Neuronal stem cell (in vitro differentiated cells): Measurements from ENCODE around the gene ZNF219.
A peak's percentile ranks its signal among the peaks of the same experiment; 100 is the strongest.

Experiments used
- DNase-seq: peaks from one replicate; pipeline ENCODE4 v3.0.0-alpha.2; 2013; ENCODE audit warnings: low spot score
- H2AFZ ChIP-seq: one replicate; pipeline ENCODE4 v1.6.1; 2013; ENCODE audit warnings: mild to moderate bottlenecking, low read length, inconsistent platforms
- H2AK5ac ChIP-seq: 2 replicates; pipeline ENCODE4 v1.6.1; 2013; ENCODE audit warnings: low read depth, mild to moderate bottlenecking, inconsistent platforms, low read length, moderate library complexity, mixed read lengths
- H2BK120ac ChIP-seq: 2 replicates; pipeline ENCODE4 v1.6.1; 2013; ENCODE audit warnings: low read depth, mild to moderate bottlenecking, inconsistent platforms, low read length, moderate library complexity, mixed read lengths
- H2BK12ac ChIP-seq: one replicate; pipeline ENCODE4 v1.6.1; 2013; ENCODE audit warnings: low read length, inconsistent platforms
- H2BK15ac ChIP-seq: 2 replicates; pipeline ENCODE4 v1.6.1; 2013; ENCODE audit warnings: mild to moderate bottlenecking, low read length, inconsistent platforms, mixed read lengths
- H2BK5ac ChIP-seq: one replicate; pipeline ENCODE4 v1.6.1; 2013; ENCODE audit warnings: inconsistent platforms, mild to moderate bottlenecking, low read length, moderate library complexity
- H3K14ac ChIP-seq: one replicate; pipeline ENCODE4 v1.6.1; 2013; ENCODE audit warnings: low read length, inconsistent platforms
- H3K18ac ChIP-seq: 2 replicates; pipeline ENCODE4 v1.6.1; 2013; ENCODE audit warnings: low read length, inconsistent platforms
- H3K23ac ChIP-seq: 2 replicates; pipeline ENCODE4 v1.6.1; 2013; ENCODE audit warnings: low read depth, mild to moderate bottlenecking, mixed read lengths, low read length, inconsistent platforms; ENCODE audit not compliant: poor library complexity
- H3K27ac ChIP-seq: replicated peaks from 3 replicates; pipeline ENCODE4 v1.5.1; 2013; ENCODE audit warnings: low read length, inconsistent platforms
- H3K27me3 ChIP-seq, 3 experiments: 2 replicates each; pipeline ENCODE4 v1.6.1; 2013; ENCODE audit warnings: low read length in 3 of 3, mild to moderate bottlenecking in 2 of 3, inconsistent platforms in 1 of 3, low read depth in 1 of 3, mixed read lengths in 1 of 3, moderate library complexity in 1 of 3; ENCODE audit not compliant: control insufficient read depth in 3 of 3, insufficient read depth in 3 of 3
- H3K36me3 ChIP-seq, 2 donors: replicated peaks in 1 of 2; 2 replicates each; pipeline ENCODE4 v1.6.1; 2013; ENCODE audit warnings: low read length in 2 of 2; ENCODE audit not compliant: control insufficient read depth in 2 of 2, insufficient read depth in 2 of 2
- H3K4ac ChIP-seq: 2 replicates; pipeline ENCODE4 v1.6.1; 2013; ENCODE audit warnings: inconsistent platforms, mild to moderate bottlenecking, low read length, moderate library complexity
- H3K4me1 ChIP-seq, 2 donors: 1 replicate in 1 of 2; 2 replicates in 1 of 2; pipeline ENCODE4 v1.6.1; 2013; ENCODE audit warnings: low read length in 2 of 2, low read depth in 1 of 2; ENCODE audit not compliant: control insufficient read depth in 2 of 2, insufficient read depth in 1 of 2
- H3K4me2 ChIP-seq: one replicate; pipeline ENCODE4 v1.6.1; 2013; ENCODE audit warnings: mild to moderate bottlenecking, low read length, inconsistent platforms; ENCODE audit not compliant: insufficient read depth, poor library complexity, severe bottlenecking
- H3K4me3 ChIP-seq, 2 donors: 2 replicates each; pipeline ENCODE4 v1.5.1; 2013; ENCODE audit warnings: low read length in 2 of 2, mild to moderate bottlenecking in 2 of 2, inconsistent platforms in 1 of 2, moderate library complexity in 1 of 2
- H3K79me1 ChIP-seq: one replicate; pipeline ENCODE4 v1.6.1; 2013; ENCODE audit warnings: low read depth, mild to moderate bottlenecking, inconsistent platforms, low read length, moderate library complexity
- H3K9ac ChIP-seq: one replicate; pipeline ENCODE4 v1.6.1; 2013; ENCODE audit warnings: mild to moderate bottlenecking, low read depth, low read length, inconsistent platforms; ENCODE audit not compliant: poor library complexity
- H3K9me3 ChIP-seq, 2 donors: replicated peaks in 1 of 2; 2 replicates each; pipeline versions ENCODE3 to v1.6.1; 2013; ENCODE audit warnings: low read length in 2 of 2, mild to moderate bottlenecking in 2 of 2, inconsistent platforms in 1 of 2, low read depth in 1 of 2, mixed read lengths in 1 of 2, moderate library complexity in 1 of 2; ENCODE audit not compliant: control insufficient read depth in 2 of 2, insufficient read depth in 1 of 2
- H4K8ac ChIP-seq: one replicate; pipeline ENCODE4 v1.6.1; 2013; ENCODE audit warnings: low read depth, mild to moderate bottlenecking, inconsistent platforms, low read length, moderate library complexity
- H4K91ac ChIP-seq: one replicate; pipeline ENCODE4 v1.6.1; 2013; ENCODE audit warnings: low read length, low read depth, mild to moderate bottlenecking, inconsistent platforms; ENCODE audit not compliant: poor library complexity
- WGBS, 2 donors: extraction: QIAGEN DNeasy Blood & Tissue Kit; methylation state at CpG; one replicate each; pipeline ENCODE4 v1.1.7; 2013; ENCODE audit warnings: missing lambda C conversion rate in 2 of 2, mixed read lengths in 1 of 2; ENCODE audit not compliant: insufficient read length in 2 of 2, insufficient replicate concordance in 1 of 2; ENCODE audit errors: extremely low coverage in 2 of 2; 5-methylcytosine and 5-hydroxymethylcytosine counted together

The ZNF219 gene

GRCh38 chr14:21060614-21061346 is 37.7 kb downstream of the ZNF219 start:
- peaks cover 4 to 9% of the 10 kb centered on the region in 2 donors for H3K4me1 ChIP-seq

GRCh38 chr14:21059842-21060613 is 38.4 kb downstream of the ZNF219 start:
- no CpG with 5 or more reads among the region's 8 CpGs for WGBS, 2 donors
- no peaks in the 10 kb centered on the region for H3K79me1 ChIP-seq
- no peak overlapping the region for H3K23ac ChIP-seq
- no peaks in the 10 kb centered on the region for H3K36me3 ChIP-seq
- H2AFZ ChIP-seq, result no peak overlapping the region
- peaks cover 0 to 20% (median 0%) of the 10 kb centered on the region in 3 experiments for H3K27me3 ChIP-seq
- no peak overlapping the region for H2BK120ac ChIP-seq
- no peak overlapping the region for H4K8ac ChIP-seq
- no peak overlapping the region for H2AK5ac ChIP-seq
- H3K4me3 ChIP-seq, result no peak overlapping the region
- no peak overlapping the region for H3K4ac ChIP-seq
- H2BK15ac ChIP-seq, result no peak overlapping the region
- H3K18ac ChIP-seq, result no peak overlapping the region
- H3K27ac ChIP-seq, result no peak overlapping the region
- H2BK5ac ChIP-seq, result no peak overlapping the region
- H4K91ac ChIP-seq, result no peak overlapping the region
- H2BK12ac ChIP-seq, result no peak overlapping the region
- H3K4me1 ChIP-seq, result peaks cover 4 to 9% of the 10 kb centered on the region in 2 donors
- no peak overlapping the region for H3K9ac ChIP-seq
- no peak overlapping the region for H3K4me2 ChIP-seq
- H3K9me3 ChIP-seq, result no peaks in the 10 kb centered on the region
- H3K14ac ChIP-seq, result no peak overlapping the region
- DNase-seq, result no peak

More at GRCh38 chr14:21060614-21061346, 37.7 kb downstream of the ZNF219 start:
- Histone ChIP-seq H4K91ac (no peak overlapping the region), H3K23ac (no peak overlapping the region), H3K9ac (no peak overlapping the region), H3K4me3 (no peak overlapping the region), H3K4me2 (no peak overlapping the region), H2AFZ (no peak overlapping the region), H2BK15ac (no peak overlapping the region), H3K18ac (no peak overlapping the region), H3K27me3 (peaks cover 0 to 13% (median 0%) of the 10 kb centered on the region in 3 experiments), H2BK120ac (no peak overlapping the region), H3K27ac (no peak overlapping the region), H3K4ac (no peak overlapping the region), H3K79me1 (no peaks in the 10 kb centered on the region), H4K8ac (no peak overlapping the region), H3K36me3 (no peaks in the 10 kb centered on the region), H2BK5ac (no peak overlapping the region), H3K14ac (no peak overlapping the region), H2AK5ac (no peak overlapping the region), H3K9me3 (no peaks in the 10 kb centered on the region), H2BK12ac (no peak overlapping the region)
- DNase-seq, result no peak
- no CpG with 5 or more reads among the region's 13 CpGs for WGBS, 2 donors

DNA sequence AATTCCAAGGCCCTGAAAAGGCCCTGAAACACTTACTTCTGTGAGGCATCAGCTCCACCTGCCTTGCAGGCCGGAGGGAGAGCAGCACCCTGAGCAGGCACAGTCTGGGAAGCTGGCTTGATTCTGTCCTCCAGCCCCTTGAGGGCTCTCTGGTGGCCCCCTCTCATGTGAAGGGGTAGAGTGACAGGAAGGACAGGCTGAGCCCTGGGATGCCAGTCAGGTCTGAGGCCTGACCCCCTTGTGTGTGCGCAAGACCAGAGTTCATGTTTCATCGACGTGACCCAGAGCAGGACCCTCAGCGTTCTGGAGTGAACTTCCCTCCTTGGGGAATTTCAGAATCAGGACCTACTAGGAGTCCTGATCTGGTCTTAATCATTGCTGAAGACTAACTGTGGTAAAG is 39.6 kb downstream of the ZNF219 start:
- H3K18ac ChIP-seq, result peak overlapping the region; percentile 2

More for the DNA sequence above, 39.6 kb downstream of the ZNF219 start:
- no peak for DNase-seq
- H3K27ac ChIP-seq, result no peak overlapping the region
- no peak overlapping the region for H2BK5ac ChIP-seq
- peaks cover 0 to 26% (median 0%) of the 10 kb centered on the region in 3 experiments for H3K27me3 ChIP-seq
- H3K4me2 ChIP-seq, result no peak overlapping the region
- peaks cover 4 to 9% of the 10 kb centered on the region in 2 donors for H3K4me1 ChIP-seq
- H3K79me1 ChIP-seq, result no peaks in the 10 kb centered on the region
- no peak overlapping the region for H4K91ac ChIP-seq
- H3K9me3 ChIP-seq, result no peaks in the 10 kb centered on the region
- no peak overlapping the region for H2BK15ac ChIP-seq
- H3K14ac ChIP-seq, result no peak overlapping the region
- no peak overlapping the region for H3K4me3 ChIP-seq
- H3K36me3 ChIP-seq, result no peaks in the 10 kb centered on the region
- no peak overlapping the region for H3K4ac ChIP-seq
- peak overlapping the region; percentile 5 for H3K23ac ChIP-seq
- no peak overlapping the region for H2BK120ac ChIP-seq
- no CpG with 5 or more reads among the region's 5 CpGs for WGBS, 2 donors
- H3K9ac ChIP-seq, result no peak overlapping the region
- no peak overlapping the region for H2AK5ac ChIP-seq
- no peak overlapping the region for H2AFZ ChIP-seq
- H4K8ac ChIP-seq, result no peak overlapping the region
- no peak overlapping the region for H2BK12ac ChIP-seq
